ENCODE results near the gene AFF3.

AFF3 gene

DNA sequence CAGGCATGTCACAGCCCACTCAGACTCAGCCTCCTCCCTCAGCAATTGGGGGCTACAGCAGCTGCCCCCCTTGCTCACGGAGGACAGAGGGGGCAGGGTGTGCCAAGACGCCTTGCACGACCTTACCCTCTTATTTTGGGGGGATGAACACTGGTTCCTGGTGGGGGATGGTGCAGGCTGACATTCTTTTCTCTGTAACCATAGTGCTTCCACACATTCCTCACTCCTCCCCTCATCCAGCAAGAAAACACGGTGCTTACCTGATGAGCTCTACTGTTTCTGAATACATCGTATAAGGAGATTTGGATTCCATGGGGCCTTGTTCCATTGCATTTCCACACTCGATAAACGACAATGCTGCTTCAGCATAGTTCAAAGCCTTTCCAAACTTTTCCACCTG is 577.2 kb downstream of the AFF3 start:
- DNase-seq = no peak

DNA sequence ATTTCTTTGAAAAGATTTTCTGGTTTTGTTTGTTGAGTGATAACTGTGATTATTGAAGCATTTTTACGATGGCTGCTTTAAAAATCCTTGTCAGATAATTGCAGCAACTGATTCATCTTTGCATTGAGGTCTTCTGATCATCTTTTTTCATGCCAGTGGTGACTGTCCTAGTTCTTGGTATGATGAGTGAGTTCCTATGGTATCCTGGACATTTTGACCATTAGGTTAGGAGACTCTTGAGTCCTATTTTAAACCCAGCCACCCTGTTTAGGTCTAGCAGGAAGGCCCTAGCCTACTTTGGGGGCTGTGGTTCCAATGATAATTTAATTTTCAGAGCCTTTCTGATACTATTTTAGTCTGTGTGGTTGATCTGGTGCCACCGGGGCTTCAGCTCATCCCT is 579.9 kb downstream of the AFF3 start:
- DNase-seq = no peak

DNA sequence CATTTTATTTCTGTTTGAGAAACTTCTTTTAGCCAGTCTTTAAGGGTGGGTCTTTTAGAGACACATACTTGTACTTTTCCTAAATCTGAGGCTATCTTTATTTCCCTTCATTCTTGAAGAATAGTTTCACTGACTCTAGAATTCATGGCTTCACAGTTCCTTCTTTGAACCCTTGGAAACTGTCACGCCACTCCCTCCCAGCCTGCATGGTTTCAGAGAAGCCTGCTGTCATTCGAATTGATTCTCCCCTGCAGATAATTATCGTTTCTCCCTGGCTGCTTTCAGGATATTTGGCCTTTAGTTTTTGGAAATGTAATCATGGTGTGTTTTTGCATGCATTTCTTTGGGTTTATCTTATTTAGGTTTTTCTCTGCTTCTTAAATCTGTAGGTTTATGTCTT is 580.6 kb downstream of the AFF3 start:
- DNase-seq = no peak

- DNase-seq = peak; percentile 7 to 91 (median 69)
Measured at GRCh38 chr2:99559075-99559662, 583.2 kb downstream of the AFF3 start.

DNA sequence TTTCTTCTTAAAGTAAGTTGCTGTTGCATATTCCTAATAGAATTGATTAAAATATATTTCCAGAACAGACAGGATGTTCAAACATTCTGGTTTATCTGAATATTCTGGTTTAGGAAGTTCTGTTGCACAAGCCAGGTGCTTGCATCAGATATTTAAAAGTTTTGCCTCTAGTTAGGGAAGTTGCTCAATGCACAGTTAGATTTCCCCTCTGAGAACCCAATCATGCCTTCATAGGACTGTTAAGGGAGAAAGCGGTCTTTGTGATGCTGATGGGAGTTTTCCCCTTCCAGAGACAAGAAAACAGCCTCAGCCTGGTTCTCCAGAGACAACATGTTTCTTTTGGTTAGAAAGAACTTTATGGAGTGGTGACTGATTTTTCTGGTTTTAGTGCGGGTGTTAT is 587.0 kb downstream of the AFF3 start:
- no peak for DNase-seq

GRCh38 chr2:99554871-99555270 is 587.5 kb downstream of the AFF3 start:
- DNase-seq = no peak

DNA sequence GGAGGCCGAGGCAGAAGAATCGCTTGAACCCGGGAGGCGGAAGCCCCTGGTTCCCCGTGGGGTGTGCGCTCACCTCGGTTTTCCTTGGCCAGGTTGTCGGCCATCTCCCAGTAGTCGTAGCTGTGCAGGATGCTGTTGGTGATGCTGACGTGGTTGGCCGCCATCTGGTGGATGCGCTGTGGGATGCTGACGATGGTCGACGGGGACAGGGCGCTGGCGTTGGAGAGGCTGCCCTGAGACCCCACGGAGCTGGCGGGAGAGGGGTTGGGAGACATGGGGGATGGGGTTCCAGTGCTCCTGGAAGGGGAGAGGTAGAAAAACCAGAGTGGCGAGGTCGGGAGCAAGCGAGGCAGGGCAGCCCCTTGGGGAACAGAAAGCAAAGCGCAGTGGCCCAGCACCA is 588.2 kb downstream of the AFF3 start:
- DNase-seq = no peak

GRCh38 chr2:99552529-99552928 is 589.9 kb downstream of the AFF3 start:
- no peak for DNase-seq

DNA sequence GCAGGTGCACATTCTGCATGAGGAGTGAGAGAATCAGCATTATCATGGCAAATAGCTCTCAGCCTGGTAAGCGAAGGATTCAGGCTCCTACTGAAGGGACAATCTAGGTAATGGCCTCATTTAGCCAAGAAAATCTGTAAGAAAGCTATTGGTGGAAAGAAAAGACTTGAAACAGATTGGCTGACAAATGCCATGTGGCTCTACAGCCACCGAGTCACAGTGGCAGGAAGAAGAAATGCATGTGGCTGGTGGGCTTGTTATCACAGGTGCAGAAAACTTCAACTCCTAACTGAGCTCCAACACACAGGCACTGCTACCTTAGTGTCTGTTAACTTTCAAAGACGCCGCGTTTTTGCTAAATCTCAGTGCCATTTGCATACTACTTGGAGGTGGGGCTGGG is 592.0 kb downstream of the AFF3 start:
- no peak for DNase-seq

DNA sequence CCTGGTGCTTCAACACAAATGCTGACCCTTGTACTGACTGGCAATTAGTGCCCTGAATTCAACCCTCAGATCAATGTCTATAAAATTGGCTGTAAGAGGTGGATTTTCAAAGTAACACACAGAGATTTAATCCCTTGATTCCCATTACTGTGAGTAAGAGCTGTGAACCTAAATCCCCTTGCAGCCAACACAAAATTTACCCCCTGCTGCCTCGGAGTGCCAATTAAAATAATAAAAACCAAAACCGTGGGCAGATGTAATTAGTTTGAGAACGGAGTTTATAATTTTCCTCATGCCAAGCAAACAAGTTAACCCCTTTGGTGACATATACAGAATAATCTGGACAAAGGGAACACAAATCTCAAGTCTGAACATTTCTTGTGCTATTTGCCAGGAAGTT is 596.8 kb downstream of the AFF3 start:
- DNase-seq = no peak

- no peak for DNase-seq
Measured at GRCh38 chr2:99545066-99545465, 597.3 kb downstream of the AFF3 start.

DNA sequence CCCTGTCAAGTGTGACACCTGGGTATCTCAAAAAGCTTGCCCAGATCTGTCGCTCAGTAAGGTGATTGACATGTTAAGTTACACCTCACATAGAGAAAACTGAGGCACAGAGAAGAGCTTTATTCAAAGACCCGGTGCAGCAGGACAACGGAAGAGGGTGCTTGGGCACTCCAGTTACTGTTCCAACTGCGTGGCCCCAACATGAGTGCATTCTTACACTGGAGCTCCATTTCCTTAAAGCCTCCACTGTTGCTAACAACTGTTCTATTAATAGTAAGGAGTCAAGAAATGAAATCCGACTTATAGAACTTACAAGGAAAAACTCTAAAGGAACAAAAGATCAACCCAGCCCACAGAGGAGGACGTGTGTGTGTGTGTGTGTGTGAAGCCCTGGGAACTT is 597.8 kb downstream of the AFF3 start:
- DNase-seq = no peak

DNA sequence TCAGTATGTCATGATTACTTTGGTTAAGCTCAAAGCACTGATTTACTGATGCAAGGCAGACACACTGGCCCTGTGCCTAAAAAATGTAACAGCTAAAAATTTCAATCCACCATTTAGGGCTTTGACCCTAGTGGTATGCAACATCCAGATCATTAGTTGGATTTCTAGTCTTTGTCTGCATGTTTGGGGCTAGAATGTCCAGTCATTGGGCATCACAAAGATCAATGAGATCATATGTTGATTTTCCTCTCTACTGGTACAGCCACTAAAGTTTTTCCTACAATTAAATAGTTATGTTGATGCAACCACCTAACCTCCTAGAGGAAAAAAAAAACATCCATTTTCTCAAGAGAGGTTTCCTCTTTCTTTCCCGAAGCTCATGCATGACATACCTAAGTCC is 599.1 kb downstream of the AFF3 start:
- no peak for DNase-seq

DNA sequence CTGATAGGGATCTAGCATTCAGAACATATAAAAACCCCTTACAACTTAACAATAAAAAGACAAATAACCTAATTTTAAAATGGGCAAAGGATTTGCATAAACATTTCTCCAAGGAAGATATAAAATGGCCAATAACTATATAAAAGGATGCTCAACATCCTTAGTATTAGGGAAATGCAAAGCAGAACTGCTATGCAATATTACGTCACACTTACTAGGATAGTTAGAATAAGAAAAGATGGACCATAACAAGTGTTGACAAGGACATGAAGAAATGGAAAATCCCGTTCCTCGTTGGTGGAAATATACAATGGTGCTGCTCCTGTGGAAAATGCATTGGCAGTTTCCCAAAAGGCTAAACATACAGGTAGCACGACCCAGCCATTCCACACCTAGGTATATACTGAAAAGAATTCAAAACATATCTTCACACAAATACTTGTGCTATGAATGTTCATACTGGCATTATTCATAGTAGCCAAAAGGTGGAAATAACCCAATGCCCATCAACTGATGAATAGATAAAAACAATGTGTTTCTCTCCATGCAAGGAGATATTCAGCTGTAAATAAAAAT is 604.4 kb downstream of the AFF3 start:
- no peak for DNase-seq

DNA sequence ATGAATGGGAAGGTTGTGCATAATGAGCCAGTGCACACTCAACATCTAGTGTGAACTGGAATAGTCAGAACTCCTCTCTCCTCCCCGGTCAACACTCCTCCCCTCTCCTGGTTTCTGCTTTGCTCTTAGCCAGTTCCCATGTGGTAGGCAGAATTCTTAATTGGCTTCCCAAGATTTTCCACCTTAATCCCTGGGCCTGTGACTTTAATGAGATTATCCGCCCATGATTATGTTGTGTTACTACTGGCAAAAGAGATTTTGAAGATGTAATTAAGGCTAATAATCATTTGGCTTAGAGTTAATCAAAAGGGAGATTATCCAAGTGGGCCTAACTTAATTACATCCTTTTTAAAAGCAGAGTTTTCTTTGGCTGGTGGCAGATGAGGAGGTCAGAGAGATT is 618.3 kb downstream of the AFF3 start:
- DNase-seq = no peak

DNA sequence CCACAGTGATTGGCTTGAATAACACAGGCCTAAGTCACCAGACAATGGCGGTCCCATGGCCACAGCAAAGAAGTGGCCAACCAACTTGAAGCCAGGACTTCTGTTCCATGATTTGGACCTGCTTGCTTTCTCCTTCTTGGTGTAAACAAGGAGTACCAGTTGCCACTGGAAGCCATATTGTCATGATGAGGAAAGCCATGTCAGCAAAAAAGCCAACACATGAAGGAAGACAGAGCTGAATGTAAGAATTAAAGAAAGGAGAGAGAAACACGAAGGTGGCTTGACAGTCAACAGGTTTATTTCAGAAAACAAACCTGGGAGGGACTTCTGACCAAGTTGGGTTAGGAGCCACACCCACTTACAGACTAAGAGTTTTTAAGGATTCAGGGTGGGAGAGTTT is 620.2 kb downstream of the AFF3 start:
- DNase-seq = no peak

DNA sequence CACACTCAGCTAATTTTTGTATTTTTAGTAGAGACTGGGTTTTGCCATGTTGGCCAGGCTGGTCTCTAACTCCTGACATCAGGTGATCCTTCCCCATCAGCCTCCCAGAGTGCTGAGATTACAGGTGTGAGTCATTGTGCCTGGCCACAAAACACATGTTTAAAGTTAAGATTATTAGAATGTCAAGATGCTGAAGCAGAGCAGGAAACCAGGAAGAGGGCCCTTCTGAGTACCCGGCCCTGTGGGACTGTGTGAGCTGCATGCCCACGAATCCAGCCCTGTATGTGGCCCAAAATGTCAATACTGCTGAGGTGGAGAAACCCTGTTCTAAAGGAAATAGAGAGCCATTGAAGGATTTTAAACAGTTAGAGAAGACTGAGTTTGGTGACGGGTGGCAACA is 621.6 kb downstream of the AFF3 start:
- no peak for DNase-seq

DNA sequence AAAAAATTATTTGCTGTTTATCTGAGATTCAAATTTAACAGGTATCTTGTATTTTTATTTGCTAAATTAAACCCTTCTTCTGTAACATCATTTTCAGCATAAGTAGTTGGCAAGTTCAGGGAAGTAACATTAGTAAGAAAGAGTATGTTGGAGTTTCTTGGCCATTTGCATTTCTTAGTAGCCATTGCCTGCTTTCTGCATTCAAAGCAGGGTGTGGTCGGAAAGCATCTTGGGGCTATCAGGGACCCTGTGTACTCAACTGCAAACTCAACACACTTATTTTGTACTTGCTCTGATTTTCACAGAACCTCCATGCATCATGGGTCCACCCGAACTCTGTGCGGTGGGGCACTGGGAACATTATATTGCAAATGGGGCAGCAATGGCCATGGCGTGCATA is 622.2 kb downstream of the AFF3 start:
- no peak for DNase-seq

DNA sequence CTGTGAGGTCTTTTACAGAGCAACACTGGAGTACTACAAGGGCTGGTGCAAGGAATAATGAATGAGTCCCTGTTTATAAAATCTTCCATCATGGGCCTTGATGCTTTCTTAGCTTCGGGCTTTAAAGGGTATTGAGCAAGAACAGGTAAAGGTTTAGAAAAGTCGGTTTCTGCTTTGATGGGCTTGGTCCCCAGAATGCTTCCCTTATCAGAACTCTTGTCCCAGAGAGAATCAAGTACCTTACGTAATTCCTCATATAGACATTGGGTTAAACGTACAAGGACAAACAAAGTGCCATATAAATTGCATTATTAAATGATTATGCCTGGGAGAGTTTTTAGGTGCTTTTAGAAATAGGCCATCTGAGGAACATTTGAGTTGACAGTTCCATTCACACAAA is 628.0 kb downstream of the AFF3 start:
- no peak for DNase-seq

- DNase-seq = no peak
Measured at GRCh38 chr2:99512181-99512591, 630.2 kb downstream of the AFF3 start.

- DNase-seq = no peak
Measured at GRCh38 chr2:99509387-99509786, 633.0 kb downstream of the AFF3 start.

DNA sequence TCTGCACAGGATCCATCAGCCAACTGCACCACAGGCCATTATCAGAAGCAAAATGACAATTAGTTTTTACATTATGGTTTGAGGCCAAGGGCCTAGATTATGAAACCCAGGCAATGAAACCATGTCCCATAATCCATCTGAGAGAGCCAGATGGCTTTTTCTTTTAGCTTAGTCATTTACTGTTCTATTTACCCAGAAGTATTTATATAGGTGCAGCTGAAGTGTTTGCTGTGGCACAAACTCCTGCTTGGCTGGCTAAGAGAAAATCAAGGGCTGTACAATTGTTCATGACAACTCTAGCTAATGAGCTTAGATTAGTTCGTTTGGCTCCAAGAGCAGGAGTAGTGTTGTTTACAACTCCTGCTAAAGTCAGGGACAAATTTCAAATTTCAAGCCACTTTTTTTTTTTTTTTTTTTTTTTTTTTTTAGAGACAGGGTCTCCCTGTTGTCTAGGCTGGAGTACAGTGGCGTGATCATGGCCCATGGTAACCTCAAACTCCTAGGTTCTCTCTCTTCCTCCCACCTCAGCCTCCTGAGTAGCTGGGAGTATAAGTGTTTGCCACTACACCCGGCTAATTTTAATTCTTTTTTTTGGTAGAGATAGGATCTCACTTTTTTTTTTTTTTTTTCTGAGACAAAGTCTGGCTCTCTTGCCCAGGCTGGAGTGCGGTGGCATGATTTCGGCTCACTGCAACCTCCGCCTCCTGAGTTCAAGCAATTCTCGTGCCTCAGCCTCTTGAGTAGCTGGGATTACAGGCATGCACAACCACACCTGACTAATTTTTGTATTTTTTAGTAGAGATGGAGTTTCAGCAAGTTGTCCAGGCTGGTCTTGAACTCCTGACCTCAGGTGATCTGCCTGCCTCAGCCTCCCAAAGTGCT is 634.2 kb downstream of the AFF3 start:
- no peak for DNase-seq
